ENCODE results near the gene ID4.

Gene ID4

GRCh38 chr6:19864285-19864684 is 27.1 kb downstream of the ID4 start:
- DNase-seq, result no peak

DNA sequence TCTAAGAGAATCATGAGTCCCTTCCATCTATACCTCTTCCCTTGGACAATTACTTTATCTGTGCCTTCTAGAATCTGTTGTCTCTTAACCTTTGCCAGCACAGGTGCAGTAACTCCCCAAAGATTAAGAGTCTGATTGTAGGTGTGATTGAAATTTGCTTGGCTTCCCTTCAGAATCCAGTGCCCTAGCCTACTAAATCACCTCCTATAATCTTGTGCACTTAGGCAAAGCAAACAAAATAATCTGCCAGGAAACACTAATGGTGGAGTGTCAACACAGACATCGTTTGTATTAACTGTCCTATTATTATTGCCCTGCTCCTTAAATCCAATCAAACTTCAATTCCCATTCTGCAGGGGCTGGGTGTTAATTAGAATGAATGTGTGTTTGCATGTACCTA is 28.0 kb downstream of the ID4 start:
- peak; percentile 78 for DNase-seq

DNA sequence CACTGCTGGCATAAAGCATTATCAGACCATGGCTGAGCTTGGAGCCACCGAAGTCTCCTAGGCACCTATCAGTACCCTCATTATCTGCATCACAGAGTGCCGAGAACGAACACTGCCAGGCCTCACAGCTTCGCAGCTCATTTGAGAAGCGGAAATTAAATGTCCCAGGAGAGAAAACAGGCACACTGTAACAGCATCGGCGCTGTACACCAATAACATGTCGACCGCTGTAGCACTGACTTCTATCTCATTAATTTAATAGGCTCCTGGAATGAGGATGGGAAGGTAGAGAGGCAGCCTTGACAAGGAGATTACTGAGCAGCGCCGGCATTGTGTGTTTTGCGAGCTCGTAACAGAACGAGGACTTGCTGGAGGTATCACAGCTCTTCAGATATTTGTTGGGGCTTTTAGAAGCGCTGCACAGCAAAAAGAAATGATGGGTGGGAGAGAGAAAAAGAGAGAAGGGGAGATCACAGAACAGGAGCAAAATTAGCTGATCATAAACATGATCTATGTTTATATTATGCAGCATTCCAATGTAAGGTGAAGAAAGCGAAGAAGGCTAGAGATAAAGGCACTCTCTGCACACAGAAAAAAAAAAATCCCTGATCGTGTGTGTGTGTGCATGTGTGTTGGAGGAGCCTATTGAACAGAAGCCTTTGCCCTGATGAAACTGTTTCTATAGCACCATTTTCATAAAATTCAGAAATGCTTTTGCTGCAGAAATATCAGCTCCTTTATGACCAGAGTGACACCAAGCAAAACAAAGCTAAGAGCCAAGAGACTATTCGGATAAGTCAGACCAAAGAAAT is 29.2 kb downstream of the ID4 start:
- no peak for DNase-seq

DNA sequence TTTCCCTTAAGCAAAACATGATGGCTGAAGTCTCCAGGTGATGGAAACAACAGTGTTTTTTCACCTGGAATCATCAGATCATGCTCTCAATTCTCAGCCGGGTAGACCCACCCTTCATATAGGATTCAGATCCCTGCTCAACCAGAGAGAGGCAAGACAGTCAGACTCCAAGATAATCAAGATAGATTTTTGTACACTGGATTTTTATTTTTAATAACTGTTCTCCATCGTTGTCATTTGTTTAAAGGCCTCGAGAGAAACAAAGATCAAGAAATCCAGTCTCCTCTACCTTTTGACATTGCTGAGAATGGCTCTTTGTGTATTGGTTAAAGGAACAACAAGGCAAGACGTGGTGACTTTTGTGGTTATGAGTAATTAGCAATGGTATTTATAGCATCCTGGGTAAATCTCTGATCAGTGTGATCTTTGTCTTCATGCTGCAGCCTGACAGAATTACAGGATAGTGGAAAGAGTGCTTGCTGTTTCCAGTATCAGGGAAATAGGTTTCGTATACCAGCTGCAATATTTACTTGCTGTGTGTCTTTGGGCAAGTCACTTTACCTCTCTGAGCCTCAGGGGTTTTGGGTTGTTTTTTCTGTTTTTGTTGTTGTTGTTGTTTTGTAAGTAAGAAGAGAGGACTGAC is 29.9 kb downstream of the ID4 start:
- DNase-seq, result no peak

DNA sequence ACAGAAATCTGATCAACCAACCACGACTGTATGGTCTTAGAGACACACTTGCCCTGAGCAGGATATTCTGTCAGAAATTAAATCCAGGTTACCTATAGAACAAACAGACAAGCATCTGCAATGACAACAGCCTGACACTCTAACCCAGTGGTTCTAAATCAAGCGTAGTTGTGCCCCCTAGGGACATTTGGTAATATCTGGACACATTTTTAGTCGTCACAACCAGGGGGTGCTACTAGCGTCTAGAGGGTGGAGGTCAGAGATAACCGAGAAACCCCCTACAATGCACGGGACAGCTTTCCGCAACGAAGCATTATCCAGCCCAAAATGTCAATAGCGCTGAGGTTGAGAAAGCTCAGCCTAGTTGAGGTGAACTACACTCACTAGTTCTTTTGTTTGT is 32.3 kb downstream of the ID4 start:
- no peak for DNase-seq

DNA sequence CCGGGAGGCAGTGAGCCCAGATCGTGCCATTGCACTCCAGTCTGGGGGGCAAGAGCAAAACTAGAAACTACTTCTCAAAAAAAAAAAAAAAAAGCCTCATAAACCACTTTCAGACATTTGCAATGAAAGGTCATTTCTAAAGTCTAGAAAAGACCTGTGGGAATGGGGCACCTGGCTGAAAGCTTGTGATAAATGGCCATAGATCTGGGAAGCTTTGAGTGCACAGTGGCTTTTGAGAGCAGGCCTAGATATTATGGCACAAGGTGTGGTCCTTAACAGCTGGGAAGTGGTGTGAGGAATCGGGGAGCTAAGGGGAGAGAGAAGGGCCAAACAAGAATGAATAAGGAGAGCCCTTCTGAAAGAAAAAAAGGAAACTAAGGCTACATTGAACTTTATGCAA is 33.2 kb downstream of the ID4 start:
- no peak for DNase-seq

GRCh38 chr6:19873031-19873430 is 35.9 kb downstream of the ID4 start:
- DNase-seq, result no peak

DNA sequence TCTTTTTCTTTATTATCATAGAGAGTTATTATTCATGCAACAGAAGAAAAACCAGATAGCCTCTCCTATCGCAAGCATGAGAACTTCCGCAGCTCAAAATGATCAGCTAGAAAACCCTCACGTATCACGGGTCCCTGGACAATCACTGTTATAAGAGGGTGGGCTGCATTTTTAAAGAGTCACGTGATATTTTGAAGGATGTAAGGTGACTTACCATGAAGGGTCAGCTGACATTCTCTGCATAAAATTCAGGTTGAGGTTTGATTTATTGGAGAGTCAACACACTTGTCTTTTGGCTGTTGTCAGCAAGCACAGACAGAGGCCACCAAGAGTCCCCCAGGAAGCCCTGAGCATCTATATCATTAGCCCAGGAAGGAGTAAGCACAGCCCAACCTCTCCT is 39.5 kb downstream of the ID4 start:
- no peak for DNase-seq

- DNase-seq, result peak; percentile 93
Observed at GRCh38 chr6:19879663-19880062, 42.5 kb downstream of the ID4 start.

DNA sequence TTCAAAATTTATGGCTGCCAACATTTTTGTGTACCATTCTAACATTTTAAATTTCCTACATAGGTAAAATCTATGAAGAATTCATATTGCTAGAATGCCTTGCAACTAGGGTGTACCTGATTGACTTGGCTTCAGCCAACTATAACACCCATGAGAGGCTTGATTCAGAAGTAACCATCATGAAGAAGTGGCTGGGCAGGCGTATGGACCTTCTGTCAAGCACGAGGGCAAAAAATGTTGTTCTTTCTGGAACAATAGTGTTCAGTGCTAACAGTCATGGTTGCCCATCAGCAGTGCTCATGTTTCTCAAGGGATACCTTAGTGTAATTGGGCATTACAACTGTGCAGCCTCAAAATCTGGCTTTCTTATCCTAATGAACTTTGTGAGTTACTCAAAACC is 42.9 kb downstream of the ID4 start:
- DNase-seq, result no peak

- no peak for DNase-seq
Observed at GRCh38 chr6:19891451-19891850, 54.3 kb downstream of the ID4 start.

Measured in NCI-H1105 (cell line).